ENCODE data around the gene UNC93A.
A peak's percentile ranks its signal among the peaks of the same experiment; 100 is the strongest.
"Not testable (repeated sequence)": the region's sequence is repeated elsewhere in the genome, so short reads cannot be mapped to it uniquely, and the experiment has no call there.

Gene UNC93A

DNA sequence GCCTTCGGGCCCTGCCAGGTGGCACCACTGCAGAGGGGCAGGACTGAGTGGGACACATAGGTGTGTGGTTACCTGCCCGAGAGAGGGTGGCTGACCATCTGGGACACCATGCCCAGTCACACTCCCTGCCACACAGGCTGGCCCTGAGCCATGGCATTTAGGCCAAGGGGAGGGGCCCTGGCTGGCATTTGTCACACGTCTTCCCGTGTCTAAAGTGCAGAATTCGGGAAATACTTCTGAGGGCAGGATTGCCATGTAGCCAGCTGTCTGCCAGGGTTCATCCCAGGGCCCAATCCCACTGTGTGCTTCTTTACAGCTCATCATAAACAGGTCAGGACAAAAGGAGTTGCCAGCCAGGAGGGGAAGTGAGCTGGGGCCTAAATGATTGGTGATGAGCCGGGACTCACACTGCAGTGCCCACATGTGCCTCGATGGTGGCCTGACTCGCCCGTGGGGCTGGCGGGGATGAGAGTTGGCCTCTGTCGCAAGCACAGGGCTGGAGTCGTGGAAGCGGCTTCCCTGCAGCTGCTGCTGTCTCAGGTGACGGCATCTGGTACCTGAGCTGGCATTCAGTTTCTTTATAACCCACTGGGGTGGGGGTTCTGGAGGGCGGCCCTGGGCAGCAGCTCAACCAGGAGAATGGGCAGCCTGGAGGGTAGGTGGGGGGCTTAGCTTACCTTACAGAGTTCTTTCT is 5.9 kb upstream of the UNC93A start:
- no peak for DNase-seq (ENCODE audit: low read depth)
- H3K4me3 ChIP-seq (replicated peaks; ENCODE audit: low read depth, low read length): no peak overlapping the region
- no peak for TF ChIP-seq CTCF (IDR thresholded peaks at IDR 0.05; ENCODE audit: low read length, missing control alignments)

DNA sequence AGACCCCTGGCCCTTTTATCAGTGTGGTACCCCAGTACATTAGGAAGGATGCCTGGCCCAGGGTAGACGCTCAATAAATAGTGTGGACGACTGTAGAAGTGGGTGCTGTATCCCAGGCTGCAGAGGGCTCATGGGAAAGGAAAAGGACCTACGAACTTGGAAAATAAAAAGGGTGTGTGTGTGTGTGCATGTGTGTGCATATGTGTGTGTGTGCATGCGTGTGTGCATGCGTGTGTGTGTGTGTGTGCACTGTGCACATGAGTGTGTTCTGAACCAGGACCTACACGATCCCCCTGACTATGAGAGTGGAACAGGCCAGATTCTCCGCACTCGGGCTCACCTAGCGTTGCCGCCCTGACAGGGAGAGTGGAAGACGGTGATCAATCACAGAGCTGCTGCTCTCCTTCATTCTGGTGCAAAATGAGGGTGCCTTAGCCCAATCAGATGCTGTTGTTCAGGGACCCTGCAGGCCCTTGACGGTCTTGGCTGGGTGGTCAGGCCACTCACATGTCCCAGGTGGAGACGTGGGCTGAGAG is 3.5 kb upstream of the UNC93A start:
- no peak for DNase-seq (ENCODE audit: low read depth)
- H3K4me3 ChIP-seq (replicated peaks; ENCODE audit: low read depth, low read length): no peak overlapping the region
- TF ChIP-seq CTCF (IDR thresholded peaks at IDR 0.05; ENCODE audit: low read length, missing control alignments): no peak

GRCh38 chr6:167288591-167289225 is 2.4 kb upstream of the UNC93A start:
- H3K4me3 ChIP-seq (replicated peaks; ENCODE audit: low read depth, low read length): not testable (repeated sequence)
- peak; percentile 47 for DNase-seq (ENCODE audit: low read depth)
- TF ChIP-seq CTCF (IDR thresholded peaks at IDR 0.05; ENCODE audit: low read length, missing control alignments): peak; percentile 45

- not testable (repeated sequence) for DNase-seq (ENCODE audit: low read depth); H3K4me3 ChIP-seq (replicated peaks; ENCODE audit: low read depth, low read length)
Observed at GRCh38 chr6:167289291-167289690, 1.8 kb upstream of the UNC93A start.

GRCh38 chr6:167291623-167292300 is 647 bp downstream of the UNC93A start:
- no peak for TF ChIP-seq CTCF (IDR thresholded peaks at IDR 0.05; ENCODE audit: low read length, missing control alignments)
- no peak for DNase-seq (ENCODE audit: low read depth)
- no peak overlapping the region for H3K4me3 ChIP-seq (replicated peaks; ENCODE audit: low read depth, low read length)

DNA sequence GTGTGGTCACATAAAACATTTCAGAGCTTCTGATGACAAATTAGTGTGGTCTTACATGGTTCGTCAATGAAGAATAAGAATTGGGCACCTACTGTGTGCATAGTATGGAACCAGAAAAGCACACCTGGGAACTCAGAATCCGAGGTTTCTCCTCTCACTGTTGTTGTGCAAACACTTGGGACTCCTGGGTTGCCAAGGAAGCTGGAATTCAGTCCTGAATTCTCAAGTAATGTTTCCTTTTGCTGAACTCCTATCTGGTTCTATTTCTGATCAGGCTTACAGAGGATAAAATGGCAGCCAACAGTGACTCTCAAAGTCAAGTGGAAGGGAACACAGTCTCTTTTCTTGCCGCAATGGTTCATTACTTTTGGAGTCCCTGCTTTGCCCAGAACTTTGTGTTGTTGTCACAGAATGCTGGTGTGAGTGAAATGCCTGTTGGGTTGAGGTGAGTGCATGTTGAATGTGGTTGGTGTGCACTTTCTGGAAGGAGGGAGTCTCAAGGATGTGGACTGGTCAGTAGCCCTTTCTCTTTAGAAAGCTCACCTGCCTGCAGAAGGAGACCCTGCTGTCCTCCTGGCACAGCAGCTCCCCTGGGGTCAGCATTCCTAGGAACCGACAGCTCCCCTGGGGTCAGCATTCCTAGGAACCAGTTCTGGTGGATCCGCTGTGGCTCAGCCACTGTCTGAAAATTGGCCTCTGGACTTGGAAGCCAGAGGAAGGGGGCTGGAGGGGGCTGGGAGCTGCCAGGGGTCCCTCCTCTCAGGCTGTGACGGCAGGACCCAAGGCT is 1.4 kb downstream of the UNC93A start:
- H3K4me3 ChIP-seq (replicated peaks; ENCODE audit: low read depth, low read length): no peak overlapping the region
- no peak for DNase-seq (ENCODE audit: low read depth)
- TF ChIP-seq CTCF (IDR thresholded peaks at IDR 0.05; ENCODE audit: low read length, missing control alignments): no peak
